ENCODE results near the gene GABRD. TPM values are rescaled to one million over a fixed set of nuclear protein-coding genes. Genes with fewer than 3 reads are reported as not detected.

GABRD gene
- total RNA-seq, 1 experiment from 2014 or later, result 15.6 TPM

- CTCF ChIA-PET, result no interaction called here
- BruUV-seq (replicated peaks), result TSS peak; percentile 27
- DNase-seq (ENCODE audit: low read depth, low spot score) (no peak), ATAC-seq (no peak)
- H3K27me3 ChIP-seq (ENCODE audit: insufficient read depth, low read length), result no peaks in the 10 kb centered on the region
- RAD21 ChIA-PET (ENCODE audit: low non-redundant PET in 1 of 2, low total read pairs in 2 of 2, uncharacterized antibody in 2 of 2, unreplicated experiment in 2 of 2), result no interaction called here
- intact Hi-C loops (cut with micrococcal nuclease), result no loop called here
- TF ChIP-seq EZH2phosphoT487 (IDR thresholded peaks at IDR 0.05; ENCODE audit: borderline replicate concordance) (no peak), CBX3 (IDR thresholded peaks at IDR 0.05; ENCODE audit: low read depth) (no peak), RAD21 (IDR thresholded peaks at IDR 0.05; ENCODE audit: low read depth) (no peak), ZNF274 (IDR thresholded peaks at IDR 0.05; ENCODE audit: low read depth, low read length) (no peak), SIN3A (IDR thresholded peaks at IDR 0.05; ENCODE audit: low read depth) (no peak), POLR2AphosphoS5 (IDR thresholded peaks at IDR 0.05; ENCODE audit: low read depth, low read length) (no peak), CEBPB (IDR thresholded peaks at IDR 0.05; ENCODE audit: low read depth) (no peak)
- TF ChIP-seq, protein P1, sequence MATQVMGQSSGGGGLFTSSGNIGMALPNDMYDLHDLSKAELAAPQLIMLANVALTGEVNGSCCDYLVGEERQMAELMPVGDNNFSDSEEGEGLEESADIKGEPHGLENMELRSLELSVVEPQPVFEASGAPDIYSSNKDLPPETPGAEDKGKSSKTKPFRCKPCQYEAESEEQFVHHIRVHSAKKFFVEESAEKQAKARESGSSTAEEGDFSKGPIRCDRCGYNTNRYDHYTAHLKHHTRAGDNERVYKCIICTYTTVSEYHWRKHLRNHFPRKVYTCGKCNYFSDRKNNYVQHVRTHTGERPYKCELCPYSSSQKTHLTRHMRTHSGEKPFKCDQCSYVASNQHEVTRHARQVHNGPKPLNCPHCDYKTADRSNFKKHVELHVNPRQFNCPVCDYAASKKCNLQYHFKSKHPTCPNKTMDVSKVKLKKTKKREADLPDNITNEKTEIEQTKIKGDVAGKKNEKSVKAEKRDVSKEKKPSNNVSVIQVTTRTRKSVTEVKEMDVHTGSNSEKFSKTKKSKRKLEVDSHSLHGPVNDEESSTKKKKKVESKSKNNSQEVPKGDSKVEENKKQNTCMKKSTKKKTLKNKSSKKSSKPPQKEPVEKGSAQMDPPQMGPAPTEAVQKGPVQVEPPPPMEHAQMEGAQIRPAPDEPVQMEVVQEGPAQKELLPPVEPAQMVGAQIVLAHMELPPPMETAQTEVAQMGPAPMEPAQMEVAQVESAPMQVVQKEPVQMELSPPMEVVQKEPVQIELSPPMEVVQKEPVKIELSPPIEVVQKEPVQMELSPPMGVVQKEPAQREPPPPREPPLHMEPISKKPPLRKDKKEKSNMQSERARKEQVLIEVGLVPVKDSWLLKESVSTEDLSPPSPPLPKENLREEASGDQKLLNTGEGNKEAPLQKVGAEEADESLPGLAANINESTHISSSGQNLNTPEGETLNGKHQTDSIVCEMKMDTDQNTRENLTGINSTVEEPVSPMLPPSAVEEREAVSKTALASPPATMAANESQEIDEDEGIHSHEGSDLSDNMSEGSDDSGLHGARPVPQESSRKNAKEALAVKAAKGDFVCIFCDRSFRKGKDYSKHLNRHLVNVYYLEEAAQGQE (IDR thresholded peaks at IDR 0.05; ENCODE audit: low read depth), result no peak
- TF ChIP-seq, protein P2, sequence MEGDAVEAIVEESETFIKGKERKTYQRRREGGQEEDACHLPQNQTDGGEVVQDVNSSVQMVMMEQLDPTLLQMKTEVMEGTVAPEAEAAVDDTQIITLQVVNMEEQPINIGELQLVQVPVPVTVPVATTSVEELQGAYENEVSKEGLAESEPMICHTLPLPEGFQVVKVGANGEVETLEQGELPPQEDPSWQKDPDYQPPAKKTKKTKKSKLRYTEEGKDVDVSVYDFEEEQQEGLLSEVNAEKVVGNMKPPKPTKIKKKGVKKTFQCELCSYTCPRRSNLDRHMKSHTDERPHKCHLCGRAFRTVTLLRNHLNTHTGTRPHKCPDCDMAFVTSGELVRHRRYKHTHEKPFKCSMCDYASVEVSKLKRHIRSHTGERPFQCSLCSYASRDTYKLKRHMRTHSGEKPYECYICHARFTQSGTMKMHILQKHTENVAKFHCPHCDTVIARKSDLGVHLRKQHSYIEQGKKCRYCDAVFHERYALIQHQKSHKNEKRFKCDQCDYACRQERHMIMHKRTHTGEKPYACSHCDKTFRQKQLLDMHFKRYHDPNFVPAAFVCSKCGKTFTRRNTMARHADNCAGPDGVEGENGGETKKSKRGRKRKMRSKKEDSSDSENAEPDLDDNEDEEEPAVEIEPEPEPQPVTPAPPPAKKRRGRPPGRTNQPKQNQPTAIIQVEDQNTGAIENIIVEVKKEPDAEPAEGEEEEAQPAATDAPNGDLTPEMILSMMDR (IDR thresholded peaks at IDR 0.05 in 2 of 3, conservative IDR thresholded peaks at IDR 0.05 in 1 of 3; ENCODE audit: borderline replicate concordance in 1 of 3, insufficient read depth in 1 of 3, low read depth in 2 of 3, low read length in 2 of 3), result no peak
- H3K9me2 ChIP-seq (ENCODE audit: insufficient read depth), result no peaks in the 10 kb centered on the region
- H3K9me3 ChIP-seq (ENCODE audit: control insufficient read depth in 1 of 2, insufficient read depth in 1 of 2, low read depth in 1 of 2, low read length in 2 of 2), result no peaks in the 10 kb centered on the region
- no peak overlapping the region for H3K4me3 ChIP-seq (replicated peaks in 1 of 2; ENCODE audit: low read depth in 1 of 2, low read length in 2 of 2)
- POLR2A ChIA-PET, result no interaction called here
- no peaks in the 10 kb centered on the region for H3K36me3 ChIP-seq (ENCODE audit: control insufficient read depth in 1 of 2, insufficient read depth in 2 of 2, low read length in 2 of 2)
- H3K9ac ChIP-seq (ENCODE audit: low read length), result no peak overlapping the region
- no peaks in the 10 kb centered on the region for H3K79me2 ChIP-seq (ENCODE audit: insufficient read depth, low read length)
- H4K20me1 ChIP-seq (ENCODE audit: insufficient read depth), result no peaks in the 10 kb centered on the region
- peaks cover 9 to 18% of the 10 kb centered on the region in 2 experiments; a peak in 3 of 4 replicates for H3K4me1 ChIP-seq (ENCODE audit: control insufficient read depth in 1 of 2, insufficient read depth in 2 of 2, low read length in 2 of 2)
- no peak overlapping the region for H3K27ac ChIP-seq (ENCODE audit: low read depth, low read length)
- H2AFZ ChIP-seq (ENCODE audit: low read depth, low read length, poor library complexity, severe bottlenecking), result no peak overlapping the region
- H3K4me2 ChIP-seq (ENCODE audit: low read length), result no peak overlapping the region
These were observed 18.3 kb upstream of the GABRD start for GRCh38 chr1:2000850-2001249.
